Smooth muscle cell (in vitro differentiated cells): ENCODE measurements around the gene CTF1. TPM values are rescaled to one million over a fixed set of nuclear protein-coding genes. Genes with fewer than 3 reads are reported as not detected.

Source experiments
- DNase-seq: peaks from one replicate; lab custom pipeline; 2025; ENCODE audit not compliant: unreplicated experiment; lab: John Stamatoyannopoulos, UW
- H2AFZ ChIP-seq: fragments of 200-600 bp; sonication (generic); 2 replicates; pipeline ENCODE4 v1.6.0; 2016; ENCODE audit warnings: antibody characterized with exemption, low read depth, mild to moderate bottlenecking
- H3F3A ChIP-seq: fragments of 200-600 bp; sonication (generic); 2 replicates; pipeline ENCODE4 v1.6.0; 2017; ENCODE audit warnings: antibody characterized with exemption, low read depth
- H3K27ac ChIP-seq: fragments of 200-600 bp; sonication (generic); 2 replicates; pipeline ENCODE4 v1.5.1; 2016; ENCODE audit warnings: low read depth, mild to moderate bottlenecking
- H3K27me3 ChIP-seq: fragments of 200-600 bp; sonication (generic); 2 replicates; pipeline ENCODE4 v1.6.1; 2016; ENCODE audit warnings: low read depth, mild to moderate bottlenecking
- H3K36me3 ChIP-seq: fragments of 200-600 bp; sonication (generic); 2 replicates; pipeline ENCODE4 v1.5.1; 2016; ENCODE audit warnings: low read depth
- H3K4me1 ChIP-seq: fragments of 200-600 bp; sonication (generic); 2 replicates; pipeline ENCODE4 v1.5.1; 2016; ENCODE audit warnings: low read depth
- H3K4me2 ChIP-seq: fragments of 200-600 bp; sonication (generic); 2 replicates; pipeline ENCODE4 v1.6.0; 2016; ENCODE audit warnings: mild to moderate bottlenecking
- H3K4me3 ChIP-seq: fragments of 200-600 bp; sonication (generic); 2 replicates; pipeline ENCODE4 v1.5.1; 2016; ENCODE audit warnings: mild to moderate bottlenecking
- H3K79me2 ChIP-seq: fragments of 200-600 bp; sonication (generic); 2 replicates; pipeline ENCODE4 v1.6.0; 2016; ENCODE audit warnings: low read depth, mild to moderate bottlenecking
- H3K9ac ChIP-seq: fragments of 200-600 bp; sonication (generic); 2 replicates; pipeline ENCODE4 v1.6.0; 2016; ENCODE audit warnings: low read depth
- H3K9me3 ChIP-seq: fragments of 200-600 bp; sonication (generic); replicated peaks from 2 replicates; pipeline ENCODE4 v1.5.1; 2016; ENCODE audit warnings: low read depth
- H4K20me1 ChIP-seq: fragments of 200-600 bp; sonication (generic); 2 replicates; pipeline ENCODE4 v1.6.0; 2016; ENCODE audit warnings: low read depth
- WGBS: methylation state at CpG from one replicate; pipeline ENCODE4 v1.1.7; 2016; ENCODE audit warnings: low lambda C conversion rate; 5-methylcytosine and 5-hydroxymethylcytosine counted together
- polyA plus RNA-seq: library from polyadenylated mRNA; unstranded; fragments of >200 nt; fragmentation: Nextera tagmentation; extraction: Ambion mirVana; gene quantifications from 2 replicates; pipeline ENCODE4 v1.2.1, GENCODE V29; 2016
- total RNA-seq: library from RNA; depleted of rRNA; stranded (reverse); fragments of >200 nt; gene quantifications from 2 replicates; pipeline ENCODE4 v1.2.3, GENCODE V29; 2014
- TF ChIP-seq, protein P1 (sequence below): fragments of 200-600 bp; sonication (generic); IDR thresholded peaks from 2 replicates; pipeline ENCODE4 v1.5.1; 2017; ENCODE audit warnings: borderline replicate concordance, mild to moderate bottlenecking, antibody characterized with exemption; ENCODE audit not compliant: insufficient read depth, poor library complexity, severe bottlenecking

The CTF1 gene
- total and polyA plus RNA-seq, 2 experiments from 2014 or later = 0.76 to 8.1 TPM

GRCh38 chr16:30942426-30942806 is 46.0 kb downstream of the CTF1 start:
- no peak for DNase-seq
- Histone ChIP-seq H3K9ac (no peak overlapping the region), H3K4me3 (no peak overlapping the region), H2AFZ (no peak overlapping the region), H3K27me3 (no peaks in the 10 kb centered on the region), H3K36me3 (no peaks in the 10 kb centered on the region), H3K79me2 (peaks cover 3% of the 10 kb centered on the region), H3K4me1 (no peaks in the 10 kb centered on the region), H3F3A (peaks cover 4% of the 10 kb centered on the region), H3K4me2 (no peak overlapping the region), H4K20me1 (no peaks in the 10 kb centered on the region), H3K9me3 (no peaks in the 10 kb centered on the region), H3K27ac (no peak overlapping the region)
- TF ChIP-seq, protein P1, sequence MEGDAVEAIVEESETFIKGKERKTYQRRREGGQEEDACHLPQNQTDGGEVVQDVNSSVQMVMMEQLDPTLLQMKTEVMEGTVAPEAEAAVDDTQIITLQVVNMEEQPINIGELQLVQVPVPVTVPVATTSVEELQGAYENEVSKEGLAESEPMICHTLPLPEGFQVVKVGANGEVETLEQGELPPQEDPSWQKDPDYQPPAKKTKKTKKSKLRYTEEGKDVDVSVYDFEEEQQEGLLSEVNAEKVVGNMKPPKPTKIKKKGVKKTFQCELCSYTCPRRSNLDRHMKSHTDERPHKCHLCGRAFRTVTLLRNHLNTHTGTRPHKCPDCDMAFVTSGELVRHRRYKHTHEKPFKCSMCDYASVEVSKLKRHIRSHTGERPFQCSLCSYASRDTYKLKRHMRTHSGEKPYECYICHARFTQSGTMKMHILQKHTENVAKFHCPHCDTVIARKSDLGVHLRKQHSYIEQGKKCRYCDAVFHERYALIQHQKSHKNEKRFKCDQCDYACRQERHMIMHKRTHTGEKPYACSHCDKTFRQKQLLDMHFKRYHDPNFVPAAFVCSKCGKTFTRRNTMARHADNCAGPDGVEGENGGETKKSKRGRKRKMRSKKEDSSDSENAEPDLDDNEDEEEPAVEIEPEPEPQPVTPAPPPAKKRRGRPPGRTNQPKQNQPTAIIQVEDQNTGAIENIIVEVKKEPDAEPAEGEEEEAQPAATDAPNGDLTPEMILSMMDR = no peak
- WGBS = 90% methylated on average over 4 of the region's 4 CpGs

- no peaks in the 10 kb centered on the region for H3K9me3 ChIP-seq
- no peaks in the 10 kb centered on the region for H4K20me1 ChIP-seq
- DNase-seq = no peak
- TF ChIP-seq, protein P1 = no peak
- peaks cover 3% of the 10 kb centered on the region for H3K79me2 ChIP-seq
- no peak overlapping the region for H2AFZ ChIP-seq
- no peak overlapping the region for H3K27ac ChIP-seq
- no peaks in the 10 kb centered on the region for H3K36me3 ChIP-seq
- H3F3A ChIP-seq = peaks cover 4% of the 10 kb centered on the region
- H3K9ac ChIP-seq = no peak overlapping the region
- no peaks in the 10 kb centered on the region for H3K27me3 ChIP-seq
- H3K4me3 ChIP-seq = no peak overlapping the region
- H3K4me1 ChIP-seq = no peaks in the 10 kb centered on the region
- H3K4me2 ChIP-seq = no peak overlapping the region
These were observed 47.9 kb downstream of the CTF1 start for GRCh38 chr16:30944352-30944751.

DNA sequence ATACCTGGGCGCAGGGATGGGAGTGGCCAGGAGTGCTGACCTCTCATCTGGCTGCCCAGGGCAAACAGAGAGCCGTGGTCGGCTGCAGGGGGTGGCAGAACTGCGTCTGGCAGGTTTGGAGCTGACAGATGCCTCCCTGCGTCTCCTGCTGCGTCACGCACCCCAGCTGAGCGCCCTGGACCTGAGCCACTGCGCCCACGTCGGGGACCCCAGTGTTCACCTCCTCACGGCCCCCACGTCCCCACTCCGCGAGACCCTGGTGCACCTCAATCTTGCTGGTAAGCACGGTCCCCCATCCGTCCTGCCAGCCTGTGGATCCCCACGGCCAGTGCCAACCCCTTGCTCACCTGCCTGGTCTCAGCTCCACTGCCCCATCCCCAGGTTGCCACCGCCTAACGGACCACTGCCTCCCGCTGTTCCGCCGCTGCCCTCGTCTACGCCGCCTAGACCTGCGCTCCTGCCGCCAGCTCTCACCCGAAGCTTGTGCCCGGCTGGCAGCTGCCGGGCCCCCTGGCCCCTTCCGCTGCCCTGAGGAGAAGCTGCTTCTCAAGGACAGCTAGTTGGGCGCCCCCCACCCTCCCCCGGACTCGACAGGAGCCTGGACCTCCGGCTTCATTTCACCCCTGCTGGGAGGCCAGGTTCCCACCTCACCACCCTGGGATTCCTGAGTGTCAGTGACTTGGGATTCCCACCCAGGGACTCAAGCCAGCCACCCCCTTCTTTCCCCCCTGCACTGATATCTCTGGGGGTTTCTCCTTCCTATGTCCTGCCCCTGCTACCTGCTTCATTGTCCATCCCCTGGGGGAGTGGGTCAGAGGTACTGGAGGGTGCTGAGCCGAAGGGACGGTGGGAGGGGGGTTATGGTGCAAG is 50.5 kb downstream of the CTF1 start:
- Histone ChIP-seq H3K27me3 (no peaks in the 10 kb centered on the region), H2AFZ (no peak overlapping the region), H3K27ac (peak overlapping the region; percentile 99), H3K9me3 (no peaks in the 10 kb centered on the region), H3K4me1 (peaks cover 9% of the 10 kb centered on the region), H3K4me2 (no peak overlapping the region), H3K36me3 (no peaks in the 10 kb centered on the region), H4K20me1 (peaks cover 12% of the 10 kb centered on the region), H3K9ac (no peak overlapping the region), H3F3A (peaks cover 3% of the 10 kb centered on the region), H3K79me2 (peaks cover 3% of the 10 kb centered on the region), H3K4me3 (no peak overlapping the region)
- TF ChIP-seq, protein P1 = no peak
- WGBS = 94% methylated on average over 35 of the region's 38 CpGs
- DNase-seq = no peak

DNA sequence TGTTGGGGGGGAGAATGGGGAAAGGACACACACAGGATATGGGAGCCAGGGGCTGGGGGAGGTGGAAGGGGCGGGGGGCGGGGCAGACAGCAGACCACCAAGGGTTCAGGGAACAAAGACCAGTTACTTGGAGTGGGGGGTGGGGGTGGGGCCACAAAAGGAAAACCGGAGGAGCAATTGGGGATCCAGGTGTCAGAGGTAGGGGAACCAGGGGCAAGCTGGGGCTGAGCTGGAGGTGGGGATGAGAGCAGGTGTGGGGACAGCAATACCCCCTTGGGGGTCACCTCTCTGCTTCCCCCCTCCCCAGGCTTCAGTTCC is 51.1 kb downstream of the CTF1 start:
- TF ChIP-seq, protein P1 = no peak
- H3K27ac ChIP-seq = peak overlapping the region; percentile 99

More for the DNA sequence above, 51.1 kb downstream of the CTF1 start:
- no peak for DNase-seq
- no peaks in the 10 kb centered on the region for H3K36me3 ChIP-seq
- no peak overlapping the region for H3K4me2 ChIP-seq
- H3K4me3 ChIP-seq = peak overlapping the region; percentile 97
- H3K27me3 ChIP-seq = no peaks in the 10 kb centered on the region
- H3K9me3 ChIP-seq = no peaks in the 10 kb centered on the region
- peaks cover 3% of the 10 kb centered on the region for H3F3A ChIP-seq
- peaks cover 9% of the 10 kb centered on the region for H3K4me1 ChIP-seq
- H3K9ac ChIP-seq = peak overlapping the region; percentile 91
- peaks cover 12% of the 10 kb centered on the region for H4K20me1 ChIP-seq
- H2AFZ ChIP-seq = no peak overlapping the region
- 80% methylated on average over 2 of the region's 3 CpGs for WGBS
- H3K79me2 ChIP-seq = peaks cover 3% of the 10 kb centered on the region
